K562 (cell line): ENCODE results near the gene ANKRD60.

Experiments used
- ATF3 ChIP-seq, 2 experiments: fragments of 450-650 bp in 1 of 2; sonication (generic) in 1 of 2; formaldehyde crosslinking in 1 of 2; IDR thresholded peaks in 1 of 2; conservative IDR thresholded peaks in 1 of 2; 2 replicates each; pipeline versions ENCODE4 v1.6.1 to v1.8.1; 2016 to 2023; ENCODE audit warnings: mild to moderate bottlenecking in 2 of 2, moderate library complexity in 2 of 2, inconsistent platforms in 1 of 2, missing genetic modification reagents in 1 of 2
- MYNN ChIP-seq, 2 experiments: sonication (generic); formaldehyde crosslinking in 1 of 2; IDR thresholded peaks; 2 replicates each; pipeline versions ENCODE4 v1.5.0 to v1.6.1; 2016 to 2020; ENCODE audit warnings: antibody characterized with exemption in 1 of 2, missing genetic modification reagents in 1 of 2
- NFYB ChIP-seq: IDR thresholded peaks from 2 replicates; pipeline ENCODE4 v1.6.1; 2011; ENCODE audit warnings: mild to moderate bottlenecking, moderate library complexity; ENCODE audit not compliant: insufficient read length; ENCODE audit errors: extremely low read depth
- SMAD4 ChIP-seq: fragments of 250-450 bp; sonication (Bioruptor Pico); conservative IDR thresholded peaks from 2 replicates; pipeline ENCODE4 v1.8.0; 2021; ENCODE audit warnings: inconsistent platforms, mild to moderate bottlenecking, moderate library complexity
- XRCC5 ChIP-seq: fragments of 200-400 bp; formaldehyde crosslinking; IDR thresholded peaks from 2 replicates; pipeline ENCODE4 v1.6.1; 2017; ENCODE audit warnings: low read depth, mild to moderate bottlenecking, low read length
- ZBTB1 ChIP-seq: sonication (generic); formaldehyde crosslinking; IDR thresholded peaks from 2 replicates; pipeline ENCODE4 v1.8.1; 2023; ENCODE audit warnings: missing genetic modification reagents, low read depth, mild to moderate bottlenecking, borderline replicate concordance
- ZNF133 ChIP-seq: fragments of 250-450 bp; sonication (Bioruptor Pico); IDR thresholded peaks from 2 replicates; pipeline ENCODE4 v1.4.0; 2020; ENCODE audit warnings: mild to moderate bottlenecking
- ZNF644 ChIP-seq: fragments of 200-800 bp; sonication (Bioruptor generic); IDR thresholded peaks from 2 replicates; pipeline ENCODE4 v1.6.1; 2016; ENCODE audit warnings: low read depth, missing genetic modification characterization, missing compliant biosample characterization

GRCh38 chr20:58241766-58242465 is 13.5 kb upstream of the ANKRD60 start:
- TF ChIP-seq MYNN (IDR thresholded peaks at IDR 0.05) (no peak), MYNN (CRISPR knock-in tag; IDR thresholded peaks at IDR 0.05) (no peak), SMAD4 (CRISPR knock-in tag) (no peak), ZBTB1 (CRISPR knock-in tag) (no peak), NFYB (no peak), XRCC5 (no peak), ATF3 (IDR thresholded peaks at IDR 0.05) (no peak), ATF3 (CRISPR knock-in tag; conservative IDR thresholded peaks at IDR 0.05) (no peak), ZNF644 (tag) (no peak), ZNF133 (CRISPR knock-in tag) (no peak)
